H1 (cell line): ENCODE measurements around the gene DSCAM. TPM values are rescaled to one million over a fixed set of nuclear protein-coding genes. Genes with fewer than 3 reads are reported as not detected.

Experiments
- CTCF ChIA-PET: fragments of 300-600 bp; sonication (Branson Sonifier 250); formaldehyde crosslinking; loops from one replicate; lab custom pipeline; 2021; ENCODE audit not compliant: partially characterized antibody; lab: Charles Lee
- POLR2A ChIA-PET: fragments of 300-600 bp; sonication (Branson Sonifier 250); formaldehyde crosslinking; loops from one replicate; lab custom pipeline; 2021; ENCODE audit warnings: inconsistent platforms; ENCODE audit not compliant: partially characterized antibody; lab: Charles Lee
- DNase-seq, 2 experiments: peaks; one replicate each; pipeline versions ENCODE4 v3.0.0 to v3.0.0-alpha.2; 2010 to 2022; ENCODE audit warnings: low spot score in 2 of 2, low read depth in 1 of 2, mixed read lengths in 1 of 2
- FAIRE-seq: peaks from 2 replicates; lab custom pipeline; 2011; peaks lifted over from hg19 to GRCh38; lab: Jason Lieb, UNC
- H2AFZ ChIP-seq: 2 replicates; pipeline ENCODE4 v1.8.1; 2012; ENCODE audit warnings: low read length, inconsistent platforms
- H2AK5ac ChIP-seq: 2 replicates; pipeline ENCODE4 v1.6.1; 2013; ENCODE audit warnings: low read depth, low read length
- H2BK120ac ChIP-seq: replicated peaks from 2 replicates; pipeline ENCODE3; 2013; ENCODE audit warnings: low read depth, low read length, inconsistent platforms
- H2BK12ac ChIP-seq: 2 replicates; pipeline ENCODE4 v1.6.1; 2013; ENCODE audit warnings: low read depth, low read length
- H2BK15ac ChIP-seq: 2 replicates; pipeline ENCODE4 v1.6.1; 2013; ENCODE audit warnings: low read length
- H2BK20ac ChIP-seq: 2 replicates; pipeline ENCODE4 v1.6.1; 2013; ENCODE audit warnings: low read length
- H2BK5ac ChIP-seq: 2 replicates; pipeline ENCODE4 v1.6.1; 2013; ENCODE audit warnings: low read depth, low read length
- H3K14ac ChIP-seq: 2 replicates; pipeline ENCODE4 v1.6.1; 2013; ENCODE audit warnings: inconsistent platforms; ENCODE audit not compliant: insufficient read length
- H3K18ac ChIP-seq: 2 replicates; pipeline ENCODE4 v1.6.1; 2013; ENCODE audit warnings: low read length; ENCODE audit errors: extremely low read depth
- H3K23ac ChIP-seq: 2 replicates; pipeline ENCODE4 v1.6.1; 2013; ENCODE audit warnings: inconsistent platforms; ENCODE audit not compliant: insufficient read length
- H3K23me2 ChIP-seq: 2 replicates; pipeline ENCODE4 v1.6.1; 2013; ENCODE audit warnings: low read depth, low read length
- H3K27ac ChIP-seq: 2 replicates; pipeline ENCODE4 v1.6.1; 2011; ENCODE audit warnings: low read depth, low read length, inconsistent platforms
- H3K27me3 ChIP-seq, 4 experiments: replicated peaks in 1 of 4; 1 replicate in 1 of 4; 2 replicates in 3 of 4; pipeline versions ENCODE4 v1.6.1 to v1.8.1; 2011 to 2013; ENCODE audit warnings: low read length in 3 of 4, mild to moderate bottlenecking in 3 of 4, inconsistent platforms in 2 of 4, mixed read lengths in 2 of 4, moderate library complexity in 1 of 4; ENCODE audit not compliant: control insufficient read depth in 3 of 4, insufficient read depth in 3 of 4; ENCODE audit errors: extremely low read depth in 1 of 4
- H3K36me3 ChIP-seq, 4 experiments: 2 replicates each; pipeline versions ENCODE4 v1.6.1 to v1.8.1; 2011 to 2013; ENCODE audit warnings: mild to moderate bottlenecking in 4 of 4, low read length in 3 of 4, moderate library complexity in 2 of 4, control low read depth in 1 of 4, inconsistent platforms in 1 of 4; ENCODE audit not compliant: insufficient read depth in 4 of 4, control insufficient read depth in 2 of 4
- H3K4ac ChIP-seq: replicated peaks from 2 replicates; pipeline ENCODE3; 2013; ENCODE audit warnings: low read length, low read depth, mixed read lengths, inconsistent platforms; ENCODE audit not compliant: insufficient read length
- H3K4me1 ChIP-seq, 4 experiments: replicated peaks in 1 of 4; 1 replicate in 1 of 4; 2 replicates in 3 of 4; pipeline versions ENCODE4 v1.6.1 to v1.8.1; 2011 to 2013; ENCODE audit warnings: low read length in 3 of 4, inconsistent platforms in 2 of 4, mixed read lengths in 1 of 4; ENCODE audit not compliant: insufficient read depth in 4 of 4, control insufficient read depth in 3 of 4
- H3K4me2 ChIP-seq, 2 experiments: 2 replicates each; pipeline versions ENCODE4 v1.6.1 to v1.8.1; 2011 to 2013; ENCODE audit warnings: low read depth in 2 of 2, low read length in 2 of 2, control low read depth in 1 of 2, inconsistent platforms in 1 of 2, mild to moderate bottlenecking in 1 of 2; ENCODE audit not compliant: insufficient read depth in 1 of 2
- H3K4me3 ChIP-seq, 4 experiments: fragments of 200-600, 300-600 bp in 1 of 4; sonication (generic), shearing (Covaris generic), sonication (Bioruptor Twin) in 1 of 4; 2 replicates each; pipeline versions ENCODE4 v1.5.1 to v1.8.1; 2011 to 2016; ENCODE audit warnings: low read length in 4 of 4, low read depth in 3 of 4, control low read depth in 2 of 4, inconsistent platforms in 2 of 4, mild to moderate bottlenecking in 2 of 4, mixed read lengths in 1 of 4, moderate library complexity in 1 of 4; ENCODE audit not compliant: insufficient read depth in 2 of 4; ENCODE audit errors: extremely low read depth in 1 of 4
- H3K56ac ChIP-seq: replicated peaks from 2 replicates; pipeline ENCODE3; 2013; ENCODE audit warnings: low read depth, mild to moderate bottlenecking, mixed read lengths, low read length, inconsistent platforms; ENCODE audit not compliant: insufficient read length
- H3K79me1 ChIP-seq: 2 replicates; pipeline ENCODE4 v1.6.1; 2013; ENCODE audit warnings: low read depth, low read length, control low read depth
- H3K79me2 ChIP-seq, 2 experiments: 2 replicates each; pipeline versions ENCODE4 v1.6.1 to v1.8.1; 2012 to 2013; ENCODE audit warnings: low read length in 2 of 2, mild to moderate bottlenecking in 2 of 2, inconsistent platforms in 1 of 2; ENCODE audit not compliant: insufficient read depth in 2 of 2, control insufficient read depth in 1 of 2
- H3K9ac ChIP-seq, 4 experiments: replicated peaks in 1 of 4; 1 replicate in 1 of 4; 2 replicates in 3 of 4; pipeline versions ENCODE4 v1.6.1 to v1.8.1; 2011 to 2013; ENCODE audit warnings: low read depth in 3 of 4, low read length in 3 of 4, control low read depth in 2 of 4, mild to moderate bottlenecking in 2 of 4, moderate library complexity in 2 of 4, inconsistent platforms in 1 of 4; ENCODE audit errors: extremely low read depth in 1 of 4
- H3K9me3 ChIP-seq, 2 experiments: 2 replicates each; pipeline versions ENCODE4 v1.6.1 to v1.8.1; 2012 to 2013; ENCODE audit warnings: mild to moderate bottlenecking in 2 of 2, moderate library complexity in 2 of 2, control low read depth in 1 of 2, inconsistent platforms in 1 of 2, low read depth in 1 of 2, low read length in 1 of 2, mixed read lengths in 1 of 2; ENCODE audit not compliant: insufficient read depth in 2 of 2
- H4K20me1 ChIP-seq, 2 experiments: replicated peaks in 1 of 2; 2 replicates each; pipeline versions ENCODE3 to v1.8.1; 2011 to 2013; ENCODE audit warnings: inconsistent platforms in 2 of 2, low read length in 2 of 2, mild to moderate bottlenecking in 1 of 2; ENCODE audit not compliant: insufficient read depth in 2 of 2, control insufficient read depth in 1 of 2
- H4K5ac ChIP-seq: 2 replicates; pipeline ENCODE4 v1.6.1; 2013; ENCODE audit warnings: low read length, low read depth, mixed read lengths, inconsistent platforms; ENCODE audit not compliant: insufficient read length
- H4K8ac ChIP-seq: 2 replicates; pipeline ENCODE4 v1.8.0; 2013; ENCODE audit warnings: mild to moderate bottlenecking, moderate library complexity, low read length, inconsistent platforms; ENCODE audit not compliant: insufficient read depth; ENCODE audit errors: extremely low read depth
- H4K91ac ChIP-seq: replicated peaks from 2 replicates; pipeline ENCODE3; 2013; ENCODE audit warnings: low read length, mixed read lengths, inconsistent platforms; ENCODE audit not compliant: insufficient read length
- CBX8 ChIP-seq: fragments of 300-800, 300-1000 bp; sonication (generic); IDR thresholded peaks from 2 replicates; pipeline ENCODE4 v1.7.1; 2016; ENCODE audit warnings: low read depth, low read length, borderline replicate concordance
- CREB1 ChIP-seq: IDR thresholded peaks from 2 replicates; pipeline ENCODE4 v1.6.1; 2012; ENCODE audit warnings: inconsistent platforms
- KDM4A ChIP-seq: IDR thresholded peaks from one replicate; pipeline ENCODE4 v1.7.1; 2012; ENCODE audit warnings: low read depth, mild to moderate bottlenecking, moderate library complexity, low read length, inconsistent platforms; ENCODE audit not compliant: severe bottlenecking
- RAD21 ChIP-seq, 2 experiments: IDR thresholded peaks in 1 of 2; conservative IDR thresholded peaks in 1 of 2; 2 replicates each; pipeline ENCODE4 v1.6.1; 2011; ENCODE audit warnings: low read depth in 2 of 2, low read length in 2 of 2, improper control_type of control experiment in 1 of 2, inconsistent platforms in 1 of 2, mild to moderate bottlenecking in 1 of 2, moderate library complexity in 1 of 2
- WGBS, 2 experiments: shearing (Covaris generic) in 1 of 2; methylation state at CpG; one replicate each; pipeline versions ENCODE4 v1.1.6 to v1.1.7; 2013 to 2015; ENCODE audit warnings: low lambda C conversion rate in 2 of 2, mixed read lengths in 2 of 2, inconsistent platforms in 1 of 2, low coverage in 1 of 2, missing lambda C conversion rate in 1 of 2; ENCODE audit not compliant: insufficient replicate concordance in 2 of 2, insufficient coverage in 1 of 2, insufficient read length in 1 of 2; ENCODE audit errors: extremely low coverage in 1 of 2, missing lambda C conversion rate in 1 of 2; 5-methylcytosine and 5-hydroxymethylcytosine counted together
- polyA plus RNA-seq, 7 experiments: library from polyadenylated mRNA; depleted of rRNA in 3 of 7; stranded (reverse) in 5 of 7; unstranded in 2 of 7; fragments of >200 nt in 5 of 7; fragments of 200-250 nt in 2 of 7; gene quantifications; 1 replicate in 5 of 7; 2 replicates in 1 of 7; 4 replicates in 1 of 7; pipeline versions ENCODE4 v1.2.1 to v1.2.3, GENCODE V29; 2011 to 2013; ENCODE audit warnings: missing spikeins in 2 of 7, mixed read lengths in 2 of 7
- total RNA-seq: library from RNA; stranded (reverse); fragmentation: NEBNext Ultra II Directional; extraction: Animal tissue kit (Norgen Biotek cat#: 25700); gene quantifications from 2 replicates; pipeline ENCODE4 v1.2.1, GENCODE V29; 2021
- TF ChIP-seq, protein P1 (sequence below): IDR thresholded peaks from 2 replicates; pipeline ENCODE4 v1.6.1; 2012; ENCODE audit warnings: low read length, inconsistent platforms

Gene DSCAM
- total and polyA plus RNA-seq, 2 of the 8 experiments (the other 6 are each of a cell fraction or from before 2014, with no cell fraction given): 0.02 to 0.15 TPM

DNA sequence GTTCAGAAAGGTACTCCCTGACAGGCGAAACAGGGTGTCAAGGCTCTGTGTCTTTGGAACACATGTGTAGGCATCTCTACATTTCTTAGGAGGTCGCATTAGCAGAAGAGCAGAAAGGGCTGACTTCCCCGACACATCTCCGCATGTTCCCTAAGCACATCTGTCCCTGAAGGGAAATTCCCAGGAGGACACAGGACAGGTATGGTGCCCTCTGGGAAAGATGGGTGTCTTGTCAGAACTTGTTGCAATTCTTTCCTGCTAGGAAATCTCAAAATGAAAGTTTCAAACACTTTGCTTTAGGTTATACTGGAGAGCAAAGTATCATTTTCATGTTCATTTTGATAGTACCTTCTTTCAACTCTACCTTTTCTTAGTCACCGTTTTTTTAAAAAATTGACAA is 2.0 kb downstream of the DSCAM start:
- Histone ChIP-seq H3K23me2 (peaks cover 9% of the 10 kb centered on the region), H3K4me3 (no peak overlapping the region), H3K27me3 (peaks cover 3 to 49% (median 36%) of the 10 kb centered on the region in 4 experiments), H3K4me1 (peaks cover 0 to 4% (median 3%) of the 10 kb centered on the region in 4 experiments; a peak in 2 of 7 replicates), H2BK20ac (no peak overlapping the region), H2AK5ac (no peak overlapping the region), H3K27ac (no peak overlapping the region), H4K5ac (no peak overlapping the region), H3K4me2 (no peak overlapping the region), H2AFZ (no peak overlapping the region), H2BK5ac (no peak overlapping the region), H4K8ac (no peak overlapping the region), H2BK120ac (no peak overlapping the region), H3K56ac (no peak overlapping the region), H3K23ac (no peak overlapping the region), H3K36me3 (no peaks in the 10 kb centered on the region), H3K4ac (no peak overlapping the region), H2BK15ac (no peak overlapping the region), H3K18ac (no peak overlapping the region), H3K79me2 (no peaks in the 10 kb centered on the region), H3K79me1 (no peaks in the 10 kb centered on the region), H3K9me3 (no peaks in the 10 kb centered on the region), H4K20me1 (no peaks in the 10 kb centered on the region), H3K9ac (no peak overlapping the region), H3K14ac (no peak overlapping the region), H4K91ac (no peak overlapping the region), H2BK12ac (no peak overlapping the region)
- FAIRE-seq (no peak), DNase-seq (no peak)
- CTCF ChIA-PET: interaction anchor here (0.7 to 1.0 kb wide), 2 partner anchors 11 to 201 kb away, joined by 3 read pairs; no protein-coding TSS in a partner anchor
- POLR2A ChIA-PET: no interaction called here
- 93% methylated on average over 5 of the region's 5 CpGs; no CpG with 5 or more reads in 1 of the 2 experiments for WGBS, 2 experiments
- TF ChIP-seq CBX8: no peak
- no peak for TF ChIP-seq KDM4A
- no peak for TF ChIP-seq RAD21 (IDR thresholded peaks at IDR 0.05 in 1 of 2, conservative IDR thresholded peaks at IDR 0.05 in 1 of 2; ENCODE audit: low read depth in 2 of 2, low read length in 2 of 2)
- TF ChIP-seq, protein P1, sequence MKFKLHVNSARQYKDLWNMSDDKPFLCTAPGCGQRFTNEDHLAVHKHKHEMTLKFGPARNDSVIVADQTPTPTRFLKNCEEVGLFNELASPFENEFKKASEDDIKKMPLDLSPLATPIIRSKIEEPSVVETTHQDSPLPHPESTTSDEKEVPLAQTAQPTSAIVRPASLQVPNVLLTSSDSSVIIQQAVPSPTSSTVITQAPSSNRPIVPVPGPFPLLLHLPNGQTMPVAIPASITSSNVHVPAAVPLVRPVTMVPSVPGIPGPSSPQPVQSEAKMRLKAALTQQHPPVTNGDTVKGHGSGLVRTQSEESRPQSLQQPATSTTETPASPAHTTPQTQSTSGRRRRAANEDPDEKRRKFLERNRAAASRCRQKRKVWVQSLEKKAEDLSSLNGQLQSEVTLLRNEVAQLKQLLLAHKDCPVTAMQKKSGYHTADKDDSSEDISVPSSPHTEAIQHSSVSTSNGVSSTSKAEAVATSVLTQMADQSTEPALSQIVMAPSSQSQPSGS: no peak
- TF ChIP-seq CREB1: no peak
